Hematopoietic multipotent progenitor cell (in vitro differentiated cells): ENCODE measurements around the gene ANKRD33. TPM values are rescaled to one million over a fixed set of nuclear protein-coding genes. Genes with fewer than 3 reads are reported as not detected.

ENCODE experiments used
- DNase-seq, 3 donors: peaks; one replicate each; pipeline ENCODE4 v3.0.0-alpha.2; 2011 to 2015; ENCODE audit warnings: low read depth in 2 of 3, low spot score in 2 of 3
- total RNA-seq: library from RNA; depleted of rRNA; stranded (reverse); fragments of >200 nt; gene quantifications from one replicate; pipeline ENCODE4 v1.2.3, GENCODE V29; 2012

The ANKRD33 gene
- total RNA-seq, 1 donor, result not detected

GRCh38 chr12:51898506-51898905 lies 10.6 kb downstream of the ANKRD33 start:
- DNase-seq, result no peak

GRCh38 chr12:51898937-51899336 lies 11.0 kb downstream of the ANKRD33 start:
- no peak for DNase-seq

- DNase-seq, result no peak
Measured at GRCh38 chr12:51900323-51900889, 12.5 kb downstream of the ANKRD33 start.

- no peak for DNase-seq
Measured at GRCh38 chr12:51901121-51901817, 13.4 kb downstream of the ANKRD33 start.

- DNase-seq, result no peak
Measured at GRCh38 chr12:51901881-51902280, 14.0 kb downstream of the ANKRD33 start.

- no peak for DNase-seq
Measured at GRCh38 chr12:51904951-51905470, 17.1 kb downstream of the ANKRD33 start.

- DNase-seq, result no peak
Measured at GRCh38 chr12:51905471-51906429, 17.8 kb downstream of the ANKRD33 start.

- no peak for DNase-seq
Measured at GRCh38 chr12:51906430-51907082, 18.7 kb downstream of the ANKRD33 start.

GRCh38 chr12:51907083-51907855 lies 19.4 kb downstream of the ANKRD33 start, which contains the start of gene ACVRL1:
Gene ACVRL1 (plus strand): TSS chr12:51907504. CDS start chr12:51912475, 4,971 bp downstream.
- DNase-seq, result no peak

- no peak for DNase-seq
Measured at GRCh38 chr12:51907856-51908425, 20.0 kb downstream of the ANKRD33 start.

GRCh38 chr12:51908876-51909592 lies 21.1 kb downstream of the ANKRD33 start:
- DNase-seq, result no peak

- DNase-seq, result no peak
Measured at GRCh38 chr12:51910168-51910567, 22.3 kb downstream of the ANKRD33 start.

- no peak for DNase-seq
Measured at GRCh38 chr12:51910691-51911090, 22.8 kb downstream of the ANKRD33 start.

- DNase-seq, result no peak
Measured at GRCh38 chr12:51911307-51911706, 23.4 kb downstream of the ANKRD33 start.

- DNase-seq, result no peak
Measured at GRCh38 chr12:51911788-51912711, 24.1 kb downstream of the ANKRD33 start.

GRCh38 chr12:51913071-51914033 lies 25.4 kb downstream of the ANKRD33 start:
- DNase-seq, result no peak
